ENCODE measurements around the gene CLCN7.
"Not testable (repeated sequence)": the region's sequence is repeated elsewhere in the genome, so short reads cannot be mapped to it uniquely, and the experiment has no call there.

The CLCN7 gene

GRCh38 chr16:1481906-1482835, 7.3 kb upstream of the CLCN7 start:
- Histone ChIP-seq H2BK5ac (ENCODE audit: low read depth, low read length, poor library complexity, severe bottlenecking) (no peak overlapping the region), H3K18ac (ENCODE audit: low read depth in 1 of 2, low read length in 2 of 2) (no peak overlapping the region), H2BK15ac (ENCODE audit: low read depth, poor library complexity, severe bottlenecking) (no peak overlapping the region), H3K14ac (ENCODE audit: low read length in 2 of 2) (no peak overlapping the region), H3K4me1 (ENCODE audit: control insufficient read depth, insufficient read depth, low read depth, low read length) (no peaks in the 10 kb centered on the region), H2AK5ac (ENCODE audit: low read length, severe bottlenecking) (no peak overlapping the region), H3K27me3 (ENCODE audit: control insufficient read depth in 1 of 2, insufficient read depth in 1 of 2, low read length in 2 of 2) (peaks cover 9 to 13% of the 10 kb centered on the region in 2 experiments), H3K4me2 (ENCODE audit: low read length, poor library complexity, severe bottlenecking) (no peak overlapping the region), H3K4me3 (ENCODE audit: insufficient read depth in 1 of 2, low read depth in 1 of 2, low read length in 2 of 2) (no peak overlapping the region), H3K9me3 (ENCODE audit: control insufficient read depth, low read length) (peaks cover 2% of the 10 kb centered on the region), H4K91ac (ENCODE audit: low read length) (no peak overlapping the region), H2AFZ (ENCODE audit: low read depth, low read length) (no peak overlapping the region), H3K23ac (ENCODE audit: low read length in 2 of 2) (no peak overlapping the region), H3K27ac (ENCODE audit: low read length, poor library complexity, severe bottlenecking) (no peak overlapping the region), H4K8ac (ENCODE audit: low read length) (no peak overlapping the region), H3K79me1 (replicated peaks; ENCODE audit: low read length, poor library complexity, severe bottlenecking) (no peaks in the 10 kb centered on the region), H2BK12ac (ENCODE audit: low read length in 2 of 2) (no peak overlapping the region), H2BK120ac (ENCODE audit: low read depth, low read length) (no peak overlapping the region), H3K4ac (ENCODE audit: low read depth in 1 of 2, low read length in 2 of 2) (peak overlapping the region in 1 of 2 experiments; percentile 30), H3K9ac (ENCODE audit: low read length) (no peak overlapping the region), H3K36me3 (ENCODE audit: control insufficient read depth in 1 of 2, insufficient read depth in 2 of 2, low read depth in 1 of 2, low read length in 2 of 2) (no peaks in the 10 kb centered on the region)
- no peak for DNase-seq
- 84% methylated on average over 27 of the region's 28 CpGs for WGBS

GRCh38 chr16:1478937-1479336, 4.1 kb upstream of the CLCN7 start:
- H3K79me1 ChIP-seq (replicated peaks; ENCODE audit: low read length, poor library complexity, severe bottlenecking) = peaks cover 17% of the 10 kb centered on the region
- H3K23ac ChIP-seq (ENCODE audit: low read length in 2 of 2); H3K36me3 ChIP-seq (ENCODE audit: control insufficient read depth in 1 of 2, insufficient read depth in 2 of 2, low read depth in 1 of 2, low read length in 2 of 2); H3K9ac ChIP-seq (ENCODE audit: low read length); H2BK120ac ChIP-seq (ENCODE audit: low read depth, low read length); H2BK15ac ChIP-seq (ENCODE audit: low read depth, poor library complexity, severe bottlenecking); H4K91ac ChIP-seq (ENCODE audit: low read length); H3K4ac ChIP-seq (ENCODE audit: low read depth in 1 of 2, low read length in 2 of 2); H2AK5ac ChIP-seq (ENCODE audit: low read length, severe bottlenecking); H4K8ac ChIP-seq (ENCODE audit: low read length); H3K27ac ChIP-seq (ENCODE audit: low read length, poor library complexity, severe bottlenecking); H3K18ac ChIP-seq (ENCODE audit: low read depth in 1 of 2, low read length in 2 of 2); H3K4me2 ChIP-seq (ENCODE audit: low read length, poor library complexity, severe bottlenecking); H3K9me3 ChIP-seq (ENCODE audit: control insufficient read depth, low read length); H2BK5ac ChIP-seq (ENCODE audit: low read depth, low read length, poor library complexity, severe bottlenecking); H2AFZ ChIP-seq (ENCODE audit: low read depth, low read length); H3K4me3 ChIP-seq (ENCODE audit: insufficient read depth in 1 of 2, low read depth in 1 of 2, low read length in 2 of 2); H3K14ac ChIP-seq (ENCODE audit: low read length in 2 of 2); DNase-seq; H2BK12ac ChIP-seq (ENCODE audit: low read length in 2 of 2): not testable (repeated sequence)
- H3K4me1 ChIP-seq (ENCODE audit: control insufficient read depth, insufficient read depth, low read depth, low read length) = peaks cover 15% of the 10 kb centered on the region
- peaks cover 9 to 11% of the 10 kb centered on the region in 2 experiments for H3K27me3 ChIP-seq (ENCODE audit: control insufficient read depth in 1 of 2, insufficient read depth in 1 of 2, low read length in 2 of 2)
- 92% methylated on average over 6 of the region's 9 CpGs for WGBS

- no peaks in the 10 kb centered on the region for H3K36me3 ChIP-seq (ENCODE audit: control insufficient read depth in 1 of 2, insufficient read depth in 2 of 2, low read depth in 1 of 2, low read length in 2 of 2)
- H2BK120ac ChIP-seq (ENCODE audit: low read depth, low read length) = no peak overlapping the region
- H3K27ac ChIP-seq (ENCODE audit: low read length, poor library complexity, severe bottlenecking) = no peak overlapping the region
- no peak overlapping the region for H2AK5ac ChIP-seq (ENCODE audit: low read length, severe bottlenecking)
- 93% methylated on average over 10 of the region's 10 CpGs for WGBS
- no peak overlapping the region for H3K23ac ChIP-seq (ENCODE audit: low read length in 2 of 2)
- H2BK15ac ChIP-seq (ENCODE audit: low read depth, poor library complexity, severe bottlenecking) = no peak overlapping the region
- H3K18ac ChIP-seq (ENCODE audit: low read depth in 1 of 2, low read length in 2 of 2) = no peak overlapping the region
- no peak overlapping the region for H2BK5ac ChIP-seq (ENCODE audit: low read depth, low read length, poor library complexity, severe bottlenecking)
- H3K4me2 ChIP-seq (ENCODE audit: low read length, poor library complexity, severe bottlenecking) = no peak overlapping the region
- H4K8ac ChIP-seq (ENCODE audit: low read length) = no peak overlapping the region
- no peak overlapping the region for H2BK12ac ChIP-seq (ENCODE audit: low read length in 2 of 2)
- peaks cover 17% of the 10 kb centered on the region for H3K79me1 ChIP-seq (replicated peaks; ENCODE audit: low read length, poor library complexity, severe bottlenecking)
- no peak overlapping the region for H3K14ac ChIP-seq (ENCODE audit: low read length in 2 of 2)
- no peak overlapping the region for H3K4ac ChIP-seq (ENCODE audit: low read depth in 1 of 2, low read length in 2 of 2)
- DNase-seq = no peak
- H3K9ac ChIP-seq (ENCODE audit: low read length) = no peak overlapping the region
- peaks cover 2% of the 10 kb centered on the region for H3K9me3 ChIP-seq (ENCODE audit: control insufficient read depth, low read length)
- peak overlapping the region in 1 of 2 experiments; percentile 20 for H3K4me3 ChIP-seq (ENCODE audit: insufficient read depth in 1 of 2, low read depth in 1 of 2, low read length in 2 of 2)
- H3K27me3 ChIP-seq (ENCODE audit: control insufficient read depth in 1 of 2, insufficient read depth in 1 of 2, low read length in 2 of 2) = no peaks in the 10 kb centered on the region
- peaks cover 22% of the 10 kb centered on the region for H3K4me1 ChIP-seq (ENCODE audit: control insufficient read depth, insufficient read depth, low read depth, low read length)
- H4K91ac ChIP-seq (ENCODE audit: low read length) = no peak overlapping the region
- H2AFZ ChIP-seq (ENCODE audit: low read depth, low read length) = no peak overlapping the region
Observed at GRCh38 chr16:1477033-1477432, 2.2 kb upstream of the CLCN7 start.

- Histone ChIP-seq H2BK120ac (ENCODE audit: low read depth, low read length) (peak overlapping the region; percentile 97), H2BK12ac (ENCODE audit: low read length in 2 of 2) (no peak overlapping the region), H3K9ac (ENCODE audit: low read length) (peak overlapping the region; percentile 96), H3K4me3 (ENCODE audit: insufficient read depth in 1 of 2, low read depth in 1 of 2, low read length in 2 of 2) (peak overlapping the region; percentile 84 to 99), H3K9me3 (ENCODE audit: control insufficient read depth, low read length) (no peaks in the 10 kb centered on the region), H4K8ac (ENCODE audit: low read length) (peak overlapping the region; percentile 100), H3K4ac (ENCODE audit: low read depth in 1 of 2, low read length in 2 of 2) (peak overlapping the region; percentile 91 to 92), H3K27ac (ENCODE audit: low read length, poor library complexity, severe bottlenecking) (no peak overlapping the region), H2AFZ (ENCODE audit: low read depth, low read length) (no peak overlapping the region), H3K23ac (ENCODE audit: low read length in 2 of 2) (peak overlapping the region; percentile 34 to 44), H3K4me1 (ENCODE audit: control insufficient read depth, insufficient read depth, low read depth, low read length) (peaks cover 32% of the 10 kb centered on the region), H4K91ac (ENCODE audit: low read length) (peak overlapping the region; percentile 95), H3K79me1 (replicated peaks; ENCODE audit: low read length, poor library complexity, severe bottlenecking) (peaks cover 23% of the 10 kb centered on the region), H3K18ac (ENCODE audit: low read depth in 1 of 2, low read length in 2 of 2) (peak overlapping the region; percentile 89 to 93), H2BK5ac (ENCODE audit: low read depth, low read length, poor library complexity, severe bottlenecking) (no peak overlapping the region), H2BK15ac (ENCODE audit: low read depth, poor library complexity, severe bottlenecking) (no peak overlapping the region), H3K4me2 (ENCODE audit: low read length, poor library complexity, severe bottlenecking) (peak overlapping the region; percentile 93), H3K36me3 (ENCODE audit: control insufficient read depth in 1 of 2, insufficient read depth in 2 of 2, low read depth in 1 of 2, low read length in 2 of 2) (peaks cover 4 to 9% of the 10 kb centered on the region in 2 experiments), H2AK5ac (ENCODE audit: low read length, severe bottlenecking) (peak overlapping the region; percentile 80), H3K27me3 (ENCODE audit: control insufficient read depth in 1 of 2, insufficient read depth in 1 of 2, low read length in 2 of 2) (no peaks in the 10 kb centered on the region), H3K14ac (ENCODE audit: low read length in 2 of 2) (no peak overlapping the region)
- 85% methylated on average over 15 of the region's 15 CpGs for WGBS
- DNase-seq = no peak
Observed at GRCh38 chr16:1475552-1476114, 805 bp upstream of the CLCN7 start.
